SU-DHL-6 (cell line): ENCODE measurements around the gene MED27.

Experiments used
- H2AFZ ChIP-seq: fragments of 200-600 bp; sonication (generic); 2 replicates; pipeline ENCODE4 v1.6.1; 2014; ENCODE audit warnings: low read depth, mild to moderate bottlenecking, moderate library complexity, mixed read lengths, antibody characterized with exemption, low read length; ENCODE audit not compliant: severe bottlenecking
- H3F3A ChIP-seq: fragments of 200-600 bp; shearing (Covaris generic); 2 replicates; pipeline ENCODE4 v1.6.0; 2016; ENCODE audit warnings: antibody characterized with exemption, mild to moderate bottlenecking; ENCODE audit not compliant: insufficient read depth
- H3K27ac ChIP-seq: fragments of 200-600 bp; sonication (generic); 2 replicates; pipeline ENCODE4 v1.5.1; 2016; ENCODE audit warnings: low read depth, mild to moderate bottlenecking, low read length, moderate library complexity, mixed read lengths
- H3K27me3 ChIP-seq: fragments of 200-600 bp; sonication (generic), shearing (Covaris generic); 2 replicates; pipeline ENCODE4 v1.6.0; 2014; ENCODE audit warnings: mild to moderate bottlenecking, low read length
- H3K36me3 ChIP-seq: fragments of 200-600 bp; sonication (generic); 2 replicates; pipeline ENCODE4 v1.6.1; 2014; ENCODE audit warnings: mild to moderate bottlenecking, low read length, mixed read lengths
- H3K4me2 ChIP-seq: fragments of 300-600, 200-600 bp; shearing (Covaris generic), sonication (generic); 2 replicates; pipeline ENCODE4 v1.6.0; 2014; ENCODE audit warnings: low read length, low read depth, mild to moderate bottlenecking; ENCODE audit not compliant: poor library complexity, severe bottlenecking
- H3K4me3 ChIP-seq: fragments of 200-600 bp; sonication (generic); 2 replicates; pipeline ENCODE4 v1.5.1; 2014; ENCODE audit warnings: antibody characterized with exemption, low read length, mild to moderate bottlenecking, mixed read lengths; ENCODE audit not compliant: insufficient read depth, poor library complexity, severe bottlenecking
- H3K79me2 ChIP-seq: fragments of 200-600 bp; sonication (generic); 2 replicates; pipeline ENCODE4 v1.6.1; 2014; ENCODE audit warnings: mild to moderate bottlenecking, low read length, moderate library complexity; ENCODE audit not compliant: insufficient read depth
- H3K9ac ChIP-seq: fragments of 200-600 bp; sonication (generic); 2 replicates; pipeline ENCODE4 v1.7.0; 2014; ENCODE audit warnings: mild to moderate bottlenecking, low read length
- H3K9me2 ChIP-seq: fragments of 200-600 bp; sonication (generic); replicated peaks from 2 replicates; pipeline ENCODE4 v1.6.1; 2014; ENCODE audit warnings: low read length; ENCODE audit not compliant: insufficient read depth
- H3K9me3 ChIP-seq: fragments of 200-600 bp; sonication (generic); 2 replicates; pipeline ENCODE4 v1.6.1; 2014; ENCODE audit warnings: low read length, mixed read lengths; ENCODE audit not compliant: insufficient read depth
- H4K20me1 ChIP-seq: fragments of 200-600 bp; sonication (generic); 2 replicates; pipeline ENCODE4 v1.6.1; 2014; ENCODE audit warnings: low read depth, mild to moderate bottlenecking, antibody characterized with exemption, low read length, moderate library complexity, mixed read lengths
- CTCF ChIP-seq: fragments of 200-600 bp; sonication (generic); IDR thresholded peaks from one replicate; pipeline ENCODE4 v1.5.1; 2017; ENCODE audit warnings: antibody characterized with exemption, mild to moderate bottlenecking, low read length, moderate library complexity; ENCODE audit not compliant: insufficient read depth, poor library complexity, severe bottlenecking
- EZH2phosphoT487 ChIP-seq: fragments of 200-600 bp; sonication (generic), shearing (Covaris generic); conservative IDR thresholded peaks from 2 replicates; pipeline ENCODE4 v1.6.1; 2018; ENCODE audit warnings: mild to moderate bottlenecking, antibody characterized with exemption, low read length, moderate library complexity, mixed read lengths

The MED27 gene

GRCh38 chr9:131917009-131917408 is 162.7 kb downstream of the MED27 start:
- Histone ChIP-seq H3K4me2 (no peak overlapping the region), H4K20me1 (no peaks in the 10 kb centered on the region), H3K27me3 (no peaks in the 10 kb centered on the region), H3K9ac (no peak overlapping the region), H3F3A (no peaks in the 10 kb centered on the region), H2AFZ (no peak overlapping the region), H3K4me3 (no peak overlapping the region), H3K9me3 (no peaks in the 10 kb centered on the region), H3K9me2 (no peaks in the 10 kb centered on the region), H3K27ac (no peak overlapping the region), H3K79me2 (no peaks in the 10 kb centered on the region), H3K36me3 (no peaks in the 10 kb centered on the region)
- TF ChIP-seq CTCF (no peak), EZH2phosphoT487 (no peak)

GRCh38 chr9:131915181-131915580 is 164.5 kb downstream of the MED27 start:
- Histone ChIP-seq H3K4me3 (no peak overlapping the region), H3K27me3 (no peaks in the 10 kb centered on the region), H3F3A (no peaks in the 10 kb centered on the region), H4K20me1 (no peaks in the 10 kb centered on the region), H3K27ac (no peak overlapping the region), H3K4me2 (no peak overlapping the region), H3K9me2 (no peaks in the 10 kb centered on the region), H3K9me3 (no peaks in the 10 kb centered on the region), H2AFZ (no peak overlapping the region), H3K79me2 (no peaks in the 10 kb centered on the region), H3K9ac (no peak overlapping the region), H3K36me3 (no peaks in the 10 kb centered on the region)
- no peak for TF ChIP-seq CTCF
- no peak for TF ChIP-seq EZH2phosphoT487

- Histone ChIP-seq H2AFZ (no peak overlapping the region), H3K79me2 (no peaks in the 10 kb centered on the region), H3K9ac (no peak overlapping the region), H3F3A (no peaks in the 10 kb centered on the region), H3K27ac (no peak overlapping the region), H4K20me1 (no peaks in the 10 kb centered on the region), H3K27me3 (no peaks in the 10 kb centered on the region), H3K4me2 (no peak overlapping the region), H3K4me3 (no peak overlapping the region), H3K9me3 (no peaks in the 10 kb centered on the region), H3K9me2 (no peaks in the 10 kb centered on the region), H3K36me3 (no peaks in the 10 kb centered on the region)
- TF ChIP-seq CTCF = no peak
- no peak for TF ChIP-seq EZH2phosphoT487
These were observed 167.0 kb downstream of the MED27 start for GRCh38 chr9:131912671-131913070.
